Lower lobe of right lung (tissue), 2 donors: ENCODE data around the gene NUMA1. TPM values are rescaled to one million over a fixed set of nuclear protein-coding genes. Genes with fewer than 3 reads are reported as not detected.
A peak's percentile ranks its signal among the peaks of the same experiment; 100 is the strongest.

Source experiments
- ATAC-seq, 2 donors: fragments of 200-7000 bp; cut with Tn5 transposase; one replicate each; pipeline ENCODE4 v1.9.1; 2020 to 2022; ENCODE audit warnings: mild to moderate bottlenecking in 2 of 2, moderate library complexity in 2 of 2
- DNase-seq: peaks from one replicate; pipeline ENCODE4 v3.0.0-alpha.2; 2020
- H3K27ac ChIP-seq: fragments of 200-600 bp; one replicate; pipeline ENCODE4 v1.8.0; 2022
- H3K27me3 ChIP-seq: fragments of 200-600 bp; one replicate; pipeline ENCODE4 v1.8.0; 2022; ENCODE audit warnings: low read depth
- H3K36me3 ChIP-seq: fragments of 200-600 bp; one replicate; pipeline ENCODE4 v1.8.0; 2022; ENCODE audit warnings: mild to moderate bottlenecking
- H3K4me1 ChIP-seq: fragments of 200-600 bp; one replicate; pipeline ENCODE4 v1.8.0; 2022
- H3K4me3 ChIP-seq: fragments of 200-600 bp; one replicate; pipeline ENCODE4 v1.8.0; 2022; ENCODE audit warnings: mild to moderate bottlenecking
- H3K9me3 ChIP-seq: fragments of 200-600 bp; one replicate; pipeline ENCODE4 v1.8.0; 2022
- CTCF ChIP-seq: fragments of 200-600 bp; IDR thresholded peaks from one replicate; pipeline ENCODE4 v1.8.0; 2022; ENCODE audit warnings: antibody characterized with exemption, mild to moderate bottlenecking
- intact Hi-C: fragments of 100-400 bp; cut with DNase I; formaldehyde crosslinking; loops from one replicate; pipeline ENCODE4 v1.11.0; 2022
- total RNA-seq: library from RNA; stranded (reverse); fragmentation: NEBNext Ultra II Directional; extraction: Animal tissue kit (Norgen Biotek cat#: 25700); gene quantifications from one replicate; pipeline ENCODE4 v1.2.1, GENCODE V29; 2021
- donor health status: DM: no; HTN: yes; CAD: no; lungs with severe emphysema.

The NUMA1 gene
- total RNA-seq, 1 donor from 2014 or later: 200 TPM

GRCh38 chr11:72067266-72067665 is 13.1 kb downstream of the NUMA1 start:
- peaks cover 61% of the 10 kb centered on the region for H3K4me1 ChIP-seq
- DNase-seq: no peak
- intact Hi-C loops: no loop called here
- peak overlapping the region; percentile 55 for H3K27ac ChIP-seq
- no peak overlapping the region for H3K4me3 ChIP-seq
- H3K9me3 ChIP-seq: no peaks in the 10 kb centered on the region
- H3K36me3 ChIP-seq: peaks cover 15% of the 10 kb centered on the region
- TF ChIP-seq CTCF: no peak
- no peak for ATAC-seq
- no peaks in the 10 kb centered on the region for H3K27me3 ChIP-seq

- peaks cover 19% of the 10 kb centered on the region for H3K36me3 ChIP-seq
- no peak for ATAC-seq
- H3K27me3 ChIP-seq: no peaks in the 10 kb centered on the region
- no peaks in the 10 kb centered on the region for H3K9me3 ChIP-seq
- no peak overlapping the region for H3K4me3 ChIP-seq
- peaks cover 56% of the 10 kb centered on the region for H3K4me1 ChIP-seq
- peak overlapping the region; percentile 55 for H3K27ac ChIP-seq
- intact Hi-C loops: no loop called here
- no peak for DNase-seq
- no peak for TF ChIP-seq CTCF
Observed at GRCh38 chr11:72066855-72067254, 13.5 kb downstream of the NUMA1 start.

- peaks cover 9% of the 10 kb centered on the region for H3K4me1 ChIP-seq
- intact Hi-C loops: no loop called here
- ATAC-seq: no peak
- H3K4me3 ChIP-seq: no peak overlapping the region
- H3K36me3 ChIP-seq: peaks cover 13% of the 10 kb centered on the region
- H3K27me3 ChIP-seq: no peaks in the 10 kb centered on the region
- TF ChIP-seq CTCF: no peak
- no peak for DNase-seq
- H3K9me3 ChIP-seq: no peaks in the 10 kb centered on the region
- H3K27ac ChIP-seq: no peak overlapping the region
Observed at GRCh38 chr11:72061739-72062396, 18.5 kb downstream of the NUMA1 start.

GRCh38 chr11:72058416-72059034 is 21.8 kb downstream of the NUMA1 start:
- peaks cover 9% of the 10 kb centered on the region for H3K36me3 ChIP-seq
- no peak overlapping the region for H3K27ac ChIP-seq
- intact Hi-C loops: no loop called here
- H3K4me1 ChIP-seq: no peaks in the 10 kb centered on the region
- no peak for DNase-seq
- no peaks in the 10 kb centered on the region for H3K27me3 ChIP-seq
- no peak overlapping the region for H3K4me3 ChIP-seq
- no peak for TF ChIP-seq CTCF
- ATAC-seq: no peak
- H3K9me3 ChIP-seq: no peaks in the 10 kb centered on the region

GRCh38 chr11:72048766-72049460 is 31.4 kb downstream of the NUMA1 start:
- ATAC-seq (no peak), DNase-seq (no peak)
- H3K9me3 ChIP-seq: no peaks in the 10 kb centered on the region
- H3K4me3 ChIP-seq: no peak overlapping the region
- H3K4me1 ChIP-seq: no peaks in the 10 kb centered on the region
- H3K36me3 ChIP-seq: peaks cover 20% of the 10 kb centered on the region
- no peaks in the 10 kb centered on the region for H3K27me3 ChIP-seq
- intact Hi-C loops: no loop called here
- H3K27ac ChIP-seq: no peak overlapping the region
- no peak for TF ChIP-seq CTCF
